T-helper 17 cell (primary cell): Measurements from ENCODE around the gene GIMAP6. TPM values are rescaled to one million over a fixed set of nuclear protein-coding genes. Genes with fewer than 3 reads are reported as not detected.
A peak's percentile ranks its signal among the peaks of the same experiment; 100 is the strongest.
"Not testable (repeated sequence)": the region's sequence is repeated elsewhere in the genome, so short reads cannot be mapped to it uniquely, and the experiment has no call there.

Source experiments
- ATAC-seq: fragments of 150-1000 bp; cut with Tn5 transposase; 2 replicates; pipeline ENCODE4 v1.10.0; 2021; ENCODE audit warnings: mild to moderate bottlenecking, moderate library complexity
- DNase-seq, 3 donors: peaks; one replicate each; pipeline versions ENCODE4 v3.0.0 to v3.0.0-alpha.2; 2020 to 2021
- H3K9me3 ChIP-seq: one replicate; pipeline ENCODE4 v1.7.0; 2013; ENCODE audit warnings: low read length, mild to moderate bottlenecking; ENCODE audit not compliant: control insufficient read depth, poor library complexity, severe bottlenecking
- H3K27ac Mint-ChIP-seq: one replicate; pipeline ENCODE4 v1.8.0; 2022; ENCODE audit warnings: mild to moderate bottlenecking, moderate library complexity, mixed read lengths
- H3K27me3 Mint-ChIP-seq: one replicate; pipeline ENCODE4 v1.8.0; 2022; ENCODE audit warnings: mixed read lengths
- H3K36me3 Mint-ChIP-seq: one replicate; pipeline ENCODE4 v1.8.0; 2022; ENCODE audit warnings: low read depth, mixed read lengths
- H3K4me1 Mint-ChIP-seq: one replicate; pipeline ENCODE4 v1.8.0; 2022; ENCODE audit warnings: mild to moderate bottlenecking, mixed read lengths
- H3K4me3 Mint-ChIP-seq: one replicate; pipeline ENCODE4 v1.8.0; 2022; ENCODE audit warnings: mild to moderate bottlenecking, moderate library complexity, mixed read lengths
- total RNA-seq, 4 donors: library from RNA in 2 of 4; stranded (reverse) in 2 of 4; gene quantifications; one replicate each; pipeline ENCODE4 v1.2.3 and lab custom pipeline; 2022 to 2026

Gene GIMAP6
- total RNA-seq, 2 donors from 2014 or later = 25.5 to 48.3 TPM

DNA sequence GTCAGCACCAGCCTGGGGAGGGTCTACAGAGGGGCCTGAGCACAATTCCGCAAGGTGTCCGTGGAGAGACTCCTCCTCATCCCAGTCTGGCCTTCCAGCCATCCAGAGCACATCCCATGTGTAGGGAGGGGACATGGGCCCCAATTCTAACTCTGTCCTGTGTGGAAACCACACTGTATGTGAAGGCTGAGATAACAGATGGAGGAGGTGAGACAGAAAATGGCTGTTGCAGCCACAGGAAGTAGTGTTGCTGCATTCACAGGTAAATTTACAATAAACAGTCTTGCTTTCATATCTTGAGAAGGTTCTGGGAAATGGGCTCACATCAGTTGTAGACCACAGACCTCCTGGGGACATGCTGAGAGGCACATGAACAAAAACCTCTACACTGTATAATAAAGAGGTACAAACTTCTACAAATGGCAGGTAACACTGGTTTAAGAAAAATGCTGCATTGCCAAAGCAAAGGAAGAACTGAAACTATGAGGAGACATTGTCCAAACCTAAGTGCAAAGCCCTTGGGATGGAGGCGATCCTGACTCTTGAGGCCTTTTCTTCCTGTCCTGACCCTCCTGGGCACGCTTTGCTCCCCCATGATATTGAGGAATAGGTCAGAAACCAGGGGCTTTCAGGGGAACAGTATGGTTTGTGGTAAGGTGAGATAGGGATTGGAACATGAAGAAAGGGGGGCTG, 31.8 kb upstream of the GIMAP6 start:
- DNase-seq (no peak), ATAC-seq (peak; percentile 31)
- Mint-ChIP-seq H3K27me3 (no peaks in the 10 kb centered on the region), H3K4me1 (peaks cover 63% of the 10 kb centered on the region), H3K36me3 (peaks cover 2% of the 10 kb centered on the region), H3K27ac (peak overlapping the region; percentile 99), H3K4me3 (peak overlapping the region; percentile 73)
- no peaks in the 10 kb centered on the region for H3K9me3 ChIP-seq

DNA sequence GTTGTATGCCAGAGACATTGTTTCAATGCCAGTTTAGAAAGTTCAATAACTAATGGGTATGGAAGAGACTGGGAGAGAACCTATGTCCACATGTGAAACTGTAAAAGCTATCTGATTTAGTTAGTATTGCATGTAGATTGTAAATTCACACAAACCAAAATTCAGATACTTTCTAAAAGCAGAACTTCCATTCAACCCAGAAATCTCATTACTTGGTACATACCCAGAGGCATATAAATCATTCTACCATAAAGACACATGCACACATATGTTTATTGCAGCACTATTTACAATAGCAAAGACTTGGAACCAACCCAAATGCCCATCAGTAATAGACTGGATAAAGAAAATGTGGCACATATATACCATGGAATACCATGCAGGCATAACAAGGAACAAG, 30.6 kb upstream of the GIMAP6 start:
- Mint-ChIP-seq H3K27ac (peak overlapping the region; percentile 99), H3K4me1 (peaks cover 55% of the 10 kb centered on the region), H3K4me3 (peak overlapping the region; percentile 73)
- not testable (repeated sequence) for H3K36me3 Mint-ChIP-seq, DNase-seq, H3K27me3 Mint-ChIP-seq, H3K9me3 ChIP-seq, ATAC-seq

DNA sequence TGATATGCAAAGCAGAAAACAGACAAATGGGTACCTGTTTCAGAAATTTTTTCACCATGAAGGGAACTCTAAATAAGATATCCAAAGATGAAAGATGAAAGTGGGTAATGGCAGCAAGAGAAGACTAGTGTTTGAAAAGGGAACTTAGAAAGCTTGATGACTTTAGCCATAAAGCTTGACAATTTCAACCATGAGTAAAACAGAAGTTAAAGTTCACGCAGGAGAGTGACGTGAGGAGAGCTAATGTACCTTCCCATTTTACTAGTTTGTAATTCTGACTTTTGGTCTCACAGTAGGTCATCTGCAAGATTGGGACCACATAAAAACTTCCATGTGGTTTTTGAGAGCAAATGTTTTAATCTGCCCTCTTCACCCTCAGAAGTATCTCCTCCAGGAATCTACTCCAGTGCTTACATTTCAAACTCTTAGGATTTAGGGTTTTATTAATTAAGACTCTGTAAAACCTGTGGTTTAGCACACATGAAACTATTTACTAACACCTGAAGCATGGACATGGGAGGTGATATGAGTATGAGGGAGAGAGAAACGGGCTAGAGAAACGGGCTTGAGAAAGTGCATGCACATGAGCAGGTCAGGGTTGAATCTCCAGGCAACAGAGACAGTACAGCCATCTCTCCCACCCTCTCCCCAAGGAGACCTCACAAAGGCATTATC, 28.9 kb upstream of the GIMAP6 start:
- peaks cover 40% of the 10 kb centered on the region for H3K4me1 Mint-ChIP-seq
- H3K36me3 Mint-ChIP-seq = peaks cover 2% of the 10 kb centered on the region
- DNase-seq (no peak), ATAC-seq (no peak)
- H3K27me3 Mint-ChIP-seq = no peaks in the 10 kb centered on the region
- no peak overlapping the region for H3K4me3 Mint-ChIP-seq
- H3K27ac Mint-ChIP-seq = peak overlapping the region; percentile 27
- H3K9me3 ChIP-seq = peaks cover under 1% of the 10 kb centered on the region

DNA sequence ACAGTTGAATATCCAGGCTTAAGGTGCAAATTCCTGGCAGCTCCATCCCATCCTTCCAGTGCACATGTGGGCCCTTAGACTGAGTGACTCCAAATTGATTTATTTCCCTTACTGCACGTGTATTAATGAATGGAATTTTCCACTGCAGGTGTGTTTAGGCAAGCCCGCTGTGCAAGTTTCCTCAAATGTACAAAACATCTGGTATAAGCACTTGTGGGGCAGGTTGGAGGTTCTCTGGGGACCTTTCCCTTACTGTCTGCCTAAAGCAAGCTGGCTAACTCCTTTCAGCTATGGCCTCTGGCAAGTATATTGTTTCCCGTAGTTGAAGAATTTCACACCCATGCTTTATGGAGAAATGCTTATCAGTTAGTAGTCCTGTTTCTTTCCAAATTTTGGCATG, 25.3 kb upstream of the GIMAP6 start:
- Mint-ChIP-seq H3K27ac (no peak overlapping the region), H3K36me3 (peaks cover 2% of the 10 kb centered on the region), H3K4me3 (no peak overlapping the region), H3K27me3 (no peaks in the 10 kb centered on the region), H3K4me1 (peaks cover 12% of the 10 kb centered on the region)
- DNase-seq (no peak), ATAC-seq (no peak)
- peaks cover 3% of the 10 kb centered on the region for H3K9me3 ChIP-seq

DNA sequence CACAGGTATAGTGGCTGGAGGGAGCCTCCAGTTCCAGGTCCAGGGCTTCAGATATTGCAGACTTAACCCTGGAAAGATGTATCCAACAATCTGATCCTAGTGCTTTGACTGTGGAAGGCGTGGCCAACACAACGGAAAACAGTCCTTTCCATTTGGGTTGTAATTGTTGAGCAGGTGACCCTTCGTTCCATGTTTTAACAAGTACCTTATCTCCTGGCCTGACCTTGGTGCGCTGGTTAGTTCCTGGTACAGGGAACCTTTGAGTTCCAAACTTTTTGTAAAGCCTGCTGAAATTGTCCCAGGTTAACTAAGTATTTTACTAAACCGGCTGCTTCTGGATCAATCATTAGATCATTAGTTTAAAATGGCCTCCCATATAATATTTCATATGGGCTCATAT, 23.9 kb upstream of the GIMAP6 start:
- Mint-ChIP-seq H3K4me3 (no peak overlapping the region), H3K27me3 (no peaks in the 10 kb centered on the region), H3K27ac (no peak overlapping the region), H3K36me3 (peaks cover 2% of the 10 kb centered on the region), H3K4me1 (peaks cover 8% of the 10 kb centered on the region)
- no peak for DNase-seq
- ATAC-seq = no peak
- peaks cover 3% of the 10 kb centered on the region for H3K9me3 ChIP-seq

DNA sequence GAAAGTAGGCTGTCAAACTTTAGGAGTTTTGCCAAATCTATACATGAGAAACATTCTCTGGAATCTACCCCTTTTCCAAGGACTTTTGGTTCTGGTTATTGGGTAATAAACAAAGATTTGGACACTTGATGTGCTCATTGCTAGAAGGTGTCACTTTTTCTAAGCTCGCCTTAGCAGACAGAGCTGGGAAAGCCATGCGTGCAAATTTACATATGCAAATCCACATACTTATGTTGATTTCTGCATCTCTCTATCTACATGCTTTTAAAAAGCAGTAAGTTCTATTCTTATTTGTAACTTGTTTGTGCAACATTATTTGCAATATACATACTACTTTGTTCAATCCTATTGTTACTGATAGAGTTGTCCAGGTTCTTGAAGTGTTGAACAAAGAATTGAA, 22.5 kb upstream of the GIMAP6 start:
- H3K4me3 Mint-ChIP-seq = no peak overlapping the region
- H3K36me3 Mint-ChIP-seq = no peaks in the 10 kb centered on the region
- no peak for DNase-seq
- H3K27me3 Mint-ChIP-seq = no peaks in the 10 kb centered on the region
- no peak for ATAC-seq
- peaks cover 2% of the 10 kb centered on the region for H3K4me1 Mint-ChIP-seq
- no peak overlapping the region for H3K27ac Mint-ChIP-seq
- peaks cover 3% of the 10 kb centered on the region for H3K9me3 ChIP-seq

DNA sequence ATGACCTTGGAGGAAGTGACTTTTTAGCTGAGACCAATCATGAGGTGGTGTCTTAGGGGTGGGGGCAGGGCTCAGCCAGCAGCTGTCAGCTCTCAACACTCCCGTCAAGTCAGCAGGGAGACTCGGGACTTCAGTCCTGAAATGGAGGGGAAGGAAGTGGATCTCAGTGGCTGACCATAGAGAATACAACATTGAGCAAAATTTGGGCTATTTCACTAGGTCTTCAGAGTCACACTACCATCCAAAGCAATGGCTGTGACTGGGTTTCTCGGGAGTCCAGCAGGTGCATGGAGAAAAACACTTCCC, 16.8 kb upstream of the GIMAP6 start:
- H3K27me3 Mint-ChIP-seq = no peaks in the 10 kb centered on the region
- peaks cover 16% of the 10 kb centered on the region for H3K4me1 Mint-ChIP-seq
- peak overlapping the region; percentile 84 for H3K27ac Mint-ChIP-seq
- no peaks in the 10 kb centered on the region for H3K9me3 ChIP-seq
- no peaks in the 10 kb centered on the region for H3K36me3 Mint-ChIP-seq
- DNase-seq (no peak), ATAC-seq (no peak)
- no peak overlapping the region for H3K4me3 Mint-ChIP-seq

DNA sequence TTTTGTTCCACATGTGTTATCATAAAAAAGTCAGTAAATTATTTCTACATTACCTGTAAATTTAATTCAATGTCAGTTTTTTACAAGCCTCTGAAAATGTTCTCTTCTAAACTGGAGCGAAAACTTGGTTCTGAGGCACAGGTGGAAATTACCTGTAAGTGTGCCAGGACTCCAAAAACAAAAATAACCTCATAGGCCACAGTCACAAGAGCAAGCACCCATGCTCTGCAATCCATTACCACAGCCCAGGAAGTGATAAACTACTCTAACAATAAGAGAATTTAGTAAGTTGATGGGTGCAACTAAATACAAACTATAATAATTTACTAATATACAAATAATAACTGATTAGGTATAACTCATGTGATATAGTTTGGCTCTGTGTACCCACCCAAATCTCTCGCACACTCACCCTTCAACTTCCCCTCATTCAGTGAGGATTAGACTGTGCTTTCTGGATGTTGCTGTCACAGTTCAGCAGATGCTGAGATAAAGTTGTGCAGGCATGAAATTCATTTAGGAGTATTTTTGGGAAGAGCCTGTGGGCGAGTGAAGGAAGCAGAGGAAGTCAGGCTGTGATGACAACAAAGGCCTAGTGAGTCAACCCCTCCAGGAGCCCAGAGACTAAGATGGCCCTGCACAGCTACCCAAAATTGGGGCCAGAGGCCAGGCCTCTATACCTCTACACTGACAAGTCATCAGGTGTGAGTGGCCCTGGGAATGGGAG, 16.3 kb upstream of the GIMAP6 start:
- Mint-ChIP-seq H3K4me3 (no peak overlapping the region), H3K27ac (peak overlapping the region; percentile 84), H3K36me3 (no peaks in the 10 kb centered on the region), H3K4me1 (peaks cover 16% of the 10 kb centered on the region), H3K27me3 (no peaks in the 10 kb centered on the region)
- ATAC-seq = peak; percentile 93
- H3K9me3 ChIP-seq = no peaks in the 10 kb centered on the region
- DNase-seq = no peak

DNA sequence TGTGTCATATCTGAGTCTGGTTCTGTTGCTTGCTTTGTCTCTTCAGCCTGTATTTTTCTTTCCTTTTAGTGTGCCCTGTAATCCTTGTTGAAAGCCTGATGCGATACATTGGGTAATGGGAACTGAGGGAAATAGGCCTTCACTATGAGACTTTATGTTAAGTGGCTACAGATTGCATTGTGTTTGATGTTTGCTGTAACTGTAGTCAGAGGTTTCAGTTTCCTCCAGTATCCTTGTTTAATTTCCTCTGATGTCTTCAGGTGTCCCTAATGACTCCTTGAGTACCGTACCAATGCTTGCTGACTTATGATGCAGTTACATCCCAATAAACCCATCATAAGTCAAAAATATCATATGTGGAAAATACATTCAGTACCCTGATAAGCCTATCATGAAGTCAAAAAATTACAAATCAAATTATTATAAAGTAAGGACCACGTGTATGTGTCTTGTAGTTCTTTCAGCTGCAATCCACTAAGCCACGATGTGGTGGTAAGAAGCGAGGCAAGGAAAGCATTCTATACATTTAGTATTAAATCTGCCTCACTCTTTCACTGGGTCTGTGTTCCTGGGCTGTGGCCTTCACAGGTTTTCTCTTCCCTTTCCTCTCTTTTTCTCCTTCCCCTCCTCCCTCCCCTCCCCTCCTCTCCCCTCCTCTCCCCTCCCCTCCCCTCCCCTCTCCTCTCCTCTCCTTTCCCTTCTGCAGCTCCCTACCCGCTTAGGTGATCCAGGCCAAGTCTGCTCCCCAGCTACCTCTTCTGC, 13.3 kb upstream of the GIMAP6 start:
- ATAC-seq = no peak
- peaks cover 20% of the 10 kb centered on the region for H3K4me1 Mint-ChIP-seq
- no peak for DNase-seq
- H3K9me3 ChIP-seq = no peaks in the 10 kb centered on the region
- no peaks in the 10 kb centered on the region for H3K27me3 Mint-ChIP-seq
- peak overlapping the region; percentile 6 for H3K4me3 Mint-ChIP-seq
- no peaks in the 10 kb centered on the region for H3K36me3 Mint-ChIP-seq
- H3K27ac Mint-ChIP-seq = peak overlapping the region; percentile 84

DNA sequence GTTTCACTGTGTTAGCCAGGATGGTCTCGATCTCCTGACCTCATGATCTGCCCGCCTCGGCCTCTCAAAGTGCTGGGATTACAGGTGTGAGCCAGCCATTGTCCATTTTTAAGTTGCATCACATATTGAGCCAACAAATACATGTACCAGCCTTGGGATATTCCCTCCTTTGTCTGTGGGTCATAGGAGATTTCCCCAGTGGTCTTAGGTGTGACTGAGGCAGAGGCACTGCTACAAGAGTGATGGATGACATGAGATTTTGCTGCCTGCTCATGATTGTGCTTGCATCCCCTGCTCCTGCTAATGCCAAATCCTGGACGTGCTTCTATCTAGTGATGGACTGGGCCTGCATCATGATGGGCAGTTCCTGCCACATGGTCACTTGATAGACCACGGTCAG, 10.7 kb upstream of the GIMAP6 start:
- H3K9me3 ChIP-seq = peaks cover 6% of the 10 kb centered on the region
- peaks cover 12% of the 10 kb centered on the region for H3K4me1 Mint-ChIP-seq
- no peak overlapping the region for H3K27ac Mint-ChIP-seq
- H3K27me3 Mint-ChIP-seq = no peaks in the 10 kb centered on the region
- DNase-seq (no peak), ATAC-seq (no peak)
- H3K36me3 Mint-ChIP-seq = peaks cover 2% of the 10 kb centered on the region
- H3K4me3 Mint-ChIP-seq = no peak overlapping the region

DNA sequence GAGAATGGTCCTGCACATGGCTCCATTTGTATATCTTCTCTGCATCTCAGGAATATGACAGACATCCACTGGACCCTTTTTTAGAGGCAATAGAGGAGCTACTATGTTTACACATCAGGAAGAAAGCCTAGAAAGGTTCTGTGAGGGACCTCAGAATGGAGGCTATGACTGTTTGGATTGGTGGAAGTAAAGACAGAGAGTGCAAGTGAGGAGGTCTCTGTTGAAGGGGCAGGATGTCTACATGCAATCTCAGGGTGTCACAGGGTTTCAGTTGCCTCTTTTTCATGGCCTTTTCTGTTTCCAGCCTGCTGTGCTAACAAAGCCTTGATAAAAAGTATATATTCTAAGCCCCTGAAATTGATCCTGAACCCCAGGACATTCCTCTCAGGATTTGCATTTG, 9.7 kb upstream of the GIMAP6 start:
- peaks cover 6% of the 10 kb centered on the region for H3K9me3 ChIP-seq
- peaks cover 12% of the 10 kb centered on the region for H3K4me1 Mint-ChIP-seq
- peaks cover 3% of the 10 kb centered on the region for H3K36me3 Mint-ChIP-seq
- no peaks in the 10 kb centered on the region for H3K27me3 Mint-ChIP-seq
- DNase-seq (no peak), ATAC-seq (no peak)
- H3K4me3 Mint-ChIP-seq = no peak overlapping the region
- H3K27ac Mint-ChIP-seq = no peak overlapping the region

DNA sequence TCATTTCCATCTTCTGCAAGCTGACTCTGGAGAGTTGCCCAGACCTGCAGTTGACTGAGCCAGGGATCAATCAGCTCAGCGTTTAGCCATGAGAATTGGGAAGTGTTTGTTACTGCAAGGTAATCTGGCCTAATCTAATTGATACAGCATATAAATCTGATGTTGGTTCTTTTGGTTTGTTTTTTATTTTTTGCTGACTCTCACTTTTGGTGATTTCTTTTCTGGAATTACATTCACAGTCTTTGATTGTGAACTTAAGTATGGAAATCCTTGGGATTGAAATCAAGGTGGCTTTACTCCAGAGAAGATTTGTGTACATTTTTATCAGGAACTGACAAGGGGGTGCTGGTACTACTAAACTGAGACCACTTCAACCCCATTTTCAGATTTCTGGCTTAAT, 1.7 kb upstream of the GIMAP6 start:
- no peaks in the 10 kb centered on the region for H3K27me3 Mint-ChIP-seq
- H3K27ac Mint-ChIP-seq = peak overlapping the region; percentile 93
- H3K9me3 ChIP-seq = peaks cover 3% of the 10 kb centered on the region
- DNase-seq = no peak
- ATAC-seq = no peak
- peak overlapping the region; percentile 10 for H3K4me3 Mint-ChIP-seq
- peaks cover 15% of the 10 kb centered on the region for H3K36me3 Mint-ChIP-seq
- peaks cover 41% of the 10 kb centered on the region for H3K4me1 Mint-ChIP-seq
